ENCODE measurements around the gene NADK2.
"Not testable (repeated sequence)": the region's sequence is repeated elsewhere in the genome, so short reads cannot be mapped to it uniquely, and the experiment has no call there.

NADK2 gene, protein sequence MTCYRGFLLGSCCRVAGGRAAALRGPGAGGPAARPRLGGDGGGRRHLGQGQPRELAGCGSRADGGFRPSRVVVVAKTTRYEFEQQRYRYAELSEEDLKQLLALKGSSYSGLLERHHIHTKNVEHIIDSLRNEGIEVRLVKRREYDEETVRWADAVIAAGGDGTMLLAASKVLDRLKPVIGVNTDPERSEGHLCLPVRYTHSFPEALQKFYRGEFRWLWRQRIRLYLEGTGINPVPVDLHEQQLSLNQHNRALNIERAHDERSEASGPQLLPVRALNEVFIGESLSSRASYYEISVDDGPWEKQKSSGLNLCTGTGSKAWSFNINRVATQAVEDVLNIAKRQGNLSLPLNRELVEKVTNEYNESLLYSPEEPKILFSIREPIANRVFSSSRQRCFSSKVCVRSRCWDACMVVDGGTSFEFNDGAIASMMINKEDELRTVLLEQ

DNA sequence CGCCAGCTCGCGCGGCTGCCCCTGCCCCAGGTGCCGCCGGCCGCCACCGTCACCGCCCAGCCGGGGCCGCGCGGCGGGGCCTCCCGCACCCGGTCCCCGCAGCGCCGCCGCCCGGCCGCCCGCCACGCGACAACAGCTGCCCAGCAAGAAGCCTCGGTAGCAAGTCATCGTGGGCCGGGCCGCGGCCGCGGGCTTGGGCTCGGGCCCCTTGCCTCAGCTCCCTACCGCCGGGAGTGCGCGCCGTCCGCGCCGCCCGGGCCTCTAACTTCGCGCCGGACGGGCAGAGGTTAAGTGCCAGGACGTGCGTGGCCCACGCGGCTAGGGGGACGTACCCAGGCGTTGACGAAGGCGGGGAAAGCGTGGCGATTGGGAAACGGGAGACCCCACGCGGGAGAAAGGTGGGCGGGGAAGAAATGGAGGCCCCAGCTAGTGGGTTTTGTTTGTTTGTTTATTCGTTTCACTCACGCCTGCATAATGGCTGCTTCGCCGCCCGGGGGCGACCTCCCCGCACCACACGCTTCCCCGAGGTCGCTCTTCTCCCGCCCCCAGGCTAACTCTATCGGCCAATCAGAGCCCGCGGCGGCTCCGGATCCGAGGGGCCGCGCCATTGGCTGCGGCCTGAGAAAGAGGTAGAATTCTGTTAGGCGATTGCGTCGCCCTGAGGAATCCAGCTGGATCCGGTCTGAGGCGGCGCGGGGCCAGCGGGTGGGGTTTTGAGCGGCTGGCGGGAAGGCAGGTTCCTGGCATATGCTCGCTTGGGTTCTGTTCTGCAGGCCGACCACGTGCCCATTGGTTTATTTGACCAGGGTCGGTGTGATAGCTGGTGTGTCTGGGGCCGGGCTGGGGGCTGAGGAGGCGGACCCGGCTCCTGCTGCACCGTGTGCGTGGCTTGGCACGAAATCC, at the start of gene NADK2:
Gene NADK2 (minus strand): TSS at position 295 of the 903 bp plus-strand sequence. CDS start 127 bp downstream, at position 168.
- DNase-seq = peak; percentile 96

DNA sequence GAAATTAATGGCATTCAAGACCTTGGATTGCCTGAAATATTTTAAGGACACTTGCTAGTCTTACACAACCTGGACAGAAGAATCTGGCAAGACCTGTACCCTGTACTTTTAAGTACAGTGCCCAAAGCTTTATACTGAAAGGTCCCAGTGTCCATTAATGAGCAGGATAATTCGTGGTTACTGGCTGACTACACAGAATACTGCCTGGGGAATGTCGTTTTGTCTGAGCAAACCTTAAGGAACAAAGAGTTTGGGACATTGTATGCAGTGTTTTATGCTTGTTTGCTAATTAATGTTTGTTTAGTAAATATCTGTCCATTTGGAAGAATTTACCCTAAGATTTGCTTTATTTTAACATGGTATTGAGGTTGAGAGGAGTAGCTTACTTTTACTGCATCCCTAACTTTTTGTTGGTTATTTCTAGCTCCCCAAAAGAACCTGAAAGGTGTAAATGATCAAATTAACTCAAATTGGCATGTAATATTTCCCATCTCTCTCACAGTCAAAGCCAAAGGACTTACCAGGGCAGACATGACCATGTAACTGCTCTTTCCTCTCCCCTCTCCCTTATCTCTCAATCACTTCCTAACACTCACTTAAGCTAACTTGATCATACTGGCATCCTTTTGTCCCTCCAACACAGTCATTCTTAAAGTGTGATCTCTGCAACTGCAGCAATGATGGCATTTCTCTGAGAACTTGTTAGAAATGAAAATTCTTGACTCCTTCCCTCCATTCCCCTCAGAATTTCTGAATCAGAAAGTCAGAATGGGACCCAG, 44.3 kb upstream of the NADK2 start:
- no peak for DNase-seq

DNA sequence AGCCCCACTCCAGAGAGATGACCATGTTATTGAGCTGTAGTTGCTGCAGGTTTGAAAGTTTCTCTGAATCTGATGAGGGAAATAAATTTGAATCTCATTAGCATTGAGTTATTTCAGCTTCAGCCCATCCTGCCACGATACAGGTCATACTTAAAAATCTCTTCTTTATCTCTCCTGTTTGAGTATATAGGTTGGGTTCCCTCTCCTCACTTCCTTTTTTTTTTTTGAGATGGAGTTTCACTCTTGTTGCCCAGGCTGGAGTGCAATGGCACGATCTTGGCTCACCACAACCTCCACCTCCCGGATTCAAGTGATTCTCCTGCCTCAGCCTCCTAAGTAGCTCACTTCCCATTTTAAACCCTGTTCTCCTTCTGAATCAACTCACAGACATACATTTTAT, 42.0 kb upstream of the NADK2 start:
- not testable (repeated sequence) for DNase-seq

DNA sequence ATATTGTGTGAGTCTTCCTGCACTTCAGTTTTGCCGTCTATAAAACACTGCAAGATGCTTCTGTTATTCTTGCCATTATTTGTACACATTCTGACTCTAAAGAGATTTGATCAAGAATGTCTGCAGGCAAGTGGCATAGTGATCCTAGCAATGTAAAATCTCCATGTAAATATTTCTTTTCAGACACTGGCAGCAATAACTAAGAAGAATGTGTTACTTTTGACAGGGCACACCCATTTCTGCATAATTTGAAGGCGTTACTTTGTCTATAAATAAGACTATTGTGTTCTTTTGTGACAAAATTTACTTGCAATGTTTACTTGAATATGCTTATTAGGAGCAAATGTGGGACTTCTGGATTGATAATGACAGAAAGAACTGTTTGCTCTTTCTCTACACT, 39.9 kb upstream of the NADK2 start:
- DNase-seq = no peak

DNA sequence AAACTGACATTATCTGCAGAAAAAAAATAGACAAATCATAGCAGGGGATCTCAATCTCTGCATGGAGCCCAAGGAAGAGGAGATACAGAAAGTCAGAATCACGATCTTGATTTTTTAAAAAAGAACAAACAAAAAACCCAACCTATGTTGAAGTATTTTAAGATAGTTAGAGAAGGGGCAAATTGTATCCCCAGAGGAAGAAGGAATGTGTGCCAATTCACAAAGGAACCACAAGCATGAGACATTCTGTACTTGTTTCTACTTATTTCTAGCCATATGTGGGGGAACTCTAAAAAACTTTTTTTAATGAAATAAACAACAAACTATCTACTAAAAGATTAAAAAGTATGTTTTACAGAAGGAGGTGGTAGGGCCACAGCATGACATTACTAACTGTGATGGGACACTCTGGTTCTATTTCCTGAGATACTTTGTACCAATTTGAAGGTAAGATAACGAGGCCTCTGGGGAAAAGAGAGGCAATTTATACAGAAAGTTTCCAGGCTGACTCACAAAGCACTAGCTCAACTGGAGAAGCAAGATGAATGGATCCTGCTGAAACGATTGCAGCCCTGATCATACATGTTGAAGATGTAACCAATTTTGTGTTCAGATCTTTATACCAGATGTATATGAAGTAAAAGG, 37.5 kb upstream of the NADK2 start:
- no peak for DNase-seq

DNA sequence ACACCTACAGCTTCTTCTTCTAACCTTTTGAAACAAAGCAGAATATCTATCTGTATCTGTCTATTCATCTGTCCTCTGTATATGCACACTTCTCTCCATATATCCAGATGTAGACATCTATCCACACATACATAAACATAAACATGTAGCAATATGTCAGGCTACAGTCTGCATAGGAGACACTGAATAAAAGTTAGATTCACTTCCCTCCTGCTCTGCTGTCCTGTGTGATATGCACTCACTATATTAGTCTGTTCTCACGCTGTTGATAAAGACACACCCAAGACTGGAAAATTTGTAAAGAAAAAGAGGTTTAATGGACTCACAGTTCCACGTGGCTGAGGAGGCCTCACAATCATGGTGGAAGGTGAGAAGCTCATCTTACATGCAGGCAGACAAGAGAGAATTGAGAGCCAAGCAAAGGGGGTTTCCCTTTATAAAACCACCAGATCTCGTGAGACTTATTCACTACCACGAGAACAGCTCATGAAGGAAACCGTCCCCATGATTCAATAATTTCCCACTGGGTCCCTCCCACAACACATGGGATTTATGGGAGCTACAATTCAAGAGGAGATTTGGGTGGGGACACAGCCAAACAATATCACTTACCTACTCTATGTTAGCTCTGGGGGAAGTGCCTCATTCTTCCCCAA, 35.9 kb upstream of the NADK2 start:
- no peak for DNase-seq

DNA sequence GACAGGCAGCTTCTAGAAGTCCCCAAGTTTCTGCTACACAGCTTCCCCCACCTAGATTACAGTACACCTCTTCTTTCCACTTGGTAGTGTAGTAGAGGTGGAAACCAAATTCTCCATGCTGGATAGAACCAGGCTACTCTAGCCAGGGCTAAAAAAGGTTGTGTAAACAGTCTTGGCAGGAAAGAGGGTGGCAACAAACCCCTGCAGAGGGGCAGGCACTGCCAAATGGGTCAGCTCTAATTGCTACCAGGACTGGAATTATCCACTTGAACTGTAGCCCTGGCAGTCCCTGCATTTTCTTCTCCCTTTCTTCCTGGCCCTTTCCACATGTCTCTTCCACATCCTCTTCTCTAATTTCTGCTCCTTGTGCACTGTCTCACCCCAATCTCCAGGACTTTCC, 35.1 kb upstream of the NADK2 start:
- no peak for DNase-seq

DNA sequence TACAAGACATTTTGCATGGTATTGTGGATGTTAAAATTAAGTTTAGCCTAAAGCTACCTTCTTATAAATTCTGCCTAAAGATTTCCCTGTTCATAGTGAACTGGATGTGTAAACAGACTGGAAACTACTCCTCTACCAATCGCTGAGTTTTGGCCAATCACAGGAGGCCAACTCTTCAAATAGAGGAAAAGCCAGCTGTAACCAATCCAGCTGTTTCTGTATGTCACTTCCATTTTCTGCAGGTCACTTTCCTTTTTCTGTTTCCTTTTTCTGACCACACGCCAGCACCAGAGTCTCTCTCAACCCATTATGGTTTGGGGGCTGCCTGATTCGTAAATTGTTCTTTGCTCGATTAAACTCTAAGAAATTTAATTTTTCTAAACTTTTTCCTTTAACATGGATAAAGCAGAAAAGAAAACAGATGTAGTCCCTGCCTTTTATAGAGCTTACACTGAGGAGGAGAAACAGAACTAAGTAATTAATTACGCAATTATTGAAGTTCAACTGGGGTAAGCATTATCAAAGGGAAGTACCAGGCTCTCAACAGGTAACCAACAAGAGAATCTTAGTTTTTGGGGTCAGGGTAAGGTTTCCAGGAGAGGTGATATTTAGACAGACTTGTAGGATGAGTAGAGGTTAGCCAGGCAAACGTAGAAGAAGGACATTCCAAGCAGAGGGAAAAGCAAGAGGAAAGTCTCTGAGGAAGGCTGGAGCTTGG, 32.2 kb upstream of the NADK2 start:
- no peak for DNase-seq

DNA sequence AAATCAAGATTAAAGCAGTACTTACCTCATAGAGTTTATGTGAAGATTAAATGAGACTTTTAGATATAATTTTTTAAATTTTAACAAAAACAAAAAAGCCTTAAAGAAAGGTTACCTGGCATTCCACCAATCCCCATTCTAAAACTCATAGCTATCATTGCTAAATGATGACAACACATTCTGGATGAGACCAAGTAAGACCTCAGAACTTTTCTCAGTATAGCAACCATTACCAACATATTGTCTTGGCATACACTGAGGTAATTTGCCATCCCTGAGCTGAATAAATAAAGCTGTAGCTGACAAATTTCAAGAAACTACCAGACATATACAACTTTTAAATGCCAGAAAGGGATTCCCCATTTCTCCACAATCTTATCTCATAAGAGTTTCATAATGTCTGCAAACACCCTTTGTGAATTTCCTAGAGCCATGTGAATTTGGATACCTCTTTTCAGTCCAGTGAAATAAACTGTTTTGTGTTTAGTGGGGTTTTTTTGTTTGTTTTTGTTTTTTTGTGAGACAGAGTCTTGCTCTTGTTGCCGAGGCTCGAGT, 30.5 kb upstream of the NADK2 start:
- no peak for DNase-seq

DNA sequence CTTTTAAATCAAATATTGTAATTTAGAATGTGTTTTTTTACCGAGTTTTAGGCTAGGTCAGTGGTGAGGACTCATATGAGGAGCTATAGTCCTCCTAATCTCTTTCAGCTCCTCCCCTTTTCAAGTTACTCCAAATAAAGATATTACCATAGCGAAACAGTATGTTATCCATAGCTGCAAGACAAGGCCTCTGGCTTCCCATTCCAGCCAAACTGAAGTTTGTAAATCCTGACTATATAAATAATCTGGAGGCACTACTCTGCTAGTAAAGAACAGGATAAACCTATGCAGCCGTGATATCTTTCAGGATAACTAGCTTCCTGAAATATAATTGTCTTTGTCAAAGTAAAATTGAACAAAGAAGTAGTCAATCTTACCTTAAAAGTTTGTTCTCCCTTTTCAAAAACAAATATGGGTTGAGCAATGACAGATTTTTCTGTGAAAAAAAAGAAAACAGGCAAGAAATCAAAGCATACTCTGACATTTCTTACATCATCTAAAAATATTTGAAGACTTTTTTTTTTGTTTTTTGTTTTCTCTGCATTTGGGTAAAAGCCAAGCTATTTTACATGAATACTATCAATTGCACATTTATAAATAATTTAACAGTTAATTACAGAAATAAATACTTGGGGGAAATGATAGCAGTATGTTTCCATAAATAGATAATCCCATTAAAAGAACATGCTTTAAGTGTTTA, 29.3 kb upstream of the NADK2 start:
- DNase-seq = no peak

DNA sequence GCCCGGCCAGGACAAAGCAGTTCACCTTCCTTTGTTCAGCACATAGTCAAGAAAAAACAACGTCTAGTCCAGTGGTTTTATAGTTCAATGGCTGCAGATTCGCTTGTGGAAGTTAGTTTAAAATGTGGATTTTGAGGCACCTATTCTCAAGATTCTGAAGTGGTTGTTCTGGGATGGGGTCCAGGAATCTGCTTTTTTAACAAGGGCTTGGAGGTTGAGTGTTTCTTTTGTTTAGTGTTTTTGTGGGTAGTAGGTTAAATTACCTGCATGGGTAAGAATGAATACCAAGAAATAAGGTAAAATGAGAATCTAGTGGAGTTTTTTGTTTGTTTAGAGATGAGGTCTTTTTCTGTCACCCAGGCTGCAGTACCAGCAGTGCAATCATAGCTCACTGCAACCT, 28.4 kb upstream of the NADK2 start:
- no peak for DNase-seq

DNA sequence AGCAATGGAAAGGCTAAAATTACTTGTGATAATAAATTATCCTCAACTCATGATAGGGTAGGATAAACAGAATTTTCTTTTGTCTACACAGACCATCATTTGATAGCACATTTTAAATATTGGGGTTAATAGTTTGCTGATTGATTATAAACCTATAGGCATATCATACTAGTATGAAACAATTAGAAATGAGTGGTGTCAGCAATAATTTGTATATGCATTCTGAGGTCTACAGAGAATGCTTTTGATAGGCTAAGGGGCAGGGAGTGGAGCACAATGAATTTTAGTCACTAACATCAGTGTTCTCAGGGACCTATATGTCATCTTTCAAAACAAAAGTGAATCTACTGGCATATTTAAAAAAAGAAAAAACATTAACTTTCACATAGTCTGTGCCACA, 27.8 kb upstream of the NADK2 start:
- DNase-seq = no peak

DNA sequence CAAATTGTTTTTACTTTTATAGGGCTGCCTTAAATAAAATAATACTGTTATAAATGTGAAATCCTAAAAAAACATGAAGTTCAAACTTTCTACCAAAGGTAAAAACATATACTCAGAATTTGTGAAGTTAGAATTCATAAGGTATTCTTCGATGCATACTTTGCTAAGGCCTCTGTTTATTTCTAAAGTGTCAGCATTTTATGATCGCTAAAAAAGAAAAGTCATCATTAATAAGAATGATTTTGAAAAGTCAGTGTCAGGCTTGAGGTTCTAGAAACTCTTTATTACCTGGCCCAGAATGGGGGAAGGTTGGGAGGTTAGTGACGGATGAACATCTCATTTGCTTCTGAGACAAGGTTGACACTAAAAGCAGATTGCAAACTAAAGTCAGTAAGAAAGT, 26.2 kb upstream of the NADK2 start:
- no peak for DNase-seq

DNA sequence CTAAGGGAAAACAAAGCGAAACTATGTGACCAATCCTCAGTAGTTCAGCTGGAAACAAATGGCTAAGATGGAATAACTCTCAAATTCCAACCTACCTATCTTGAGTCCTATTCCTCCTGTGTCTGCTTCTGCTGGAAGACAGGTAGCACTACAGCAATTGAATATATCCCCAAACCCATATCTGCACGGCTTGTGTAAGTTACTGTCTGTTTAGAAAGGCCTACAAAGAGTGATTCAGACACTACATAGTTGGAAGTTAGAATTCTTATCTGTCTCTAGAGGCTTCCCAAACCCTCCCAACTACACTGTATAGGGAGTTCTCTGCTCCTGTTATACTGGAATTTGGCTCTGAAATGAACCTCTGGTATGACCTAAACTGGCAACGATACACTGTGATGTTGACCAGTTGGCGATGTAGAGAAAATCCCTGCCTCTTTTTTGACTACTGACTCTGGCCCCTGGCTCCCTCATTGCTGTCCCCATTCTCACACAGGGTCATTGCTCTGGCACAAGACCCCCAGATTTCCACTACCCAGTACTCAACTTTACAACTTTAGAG, 22.6 kb upstream of the NADK2 start:
- DNase-seq = no peak

DNA sequence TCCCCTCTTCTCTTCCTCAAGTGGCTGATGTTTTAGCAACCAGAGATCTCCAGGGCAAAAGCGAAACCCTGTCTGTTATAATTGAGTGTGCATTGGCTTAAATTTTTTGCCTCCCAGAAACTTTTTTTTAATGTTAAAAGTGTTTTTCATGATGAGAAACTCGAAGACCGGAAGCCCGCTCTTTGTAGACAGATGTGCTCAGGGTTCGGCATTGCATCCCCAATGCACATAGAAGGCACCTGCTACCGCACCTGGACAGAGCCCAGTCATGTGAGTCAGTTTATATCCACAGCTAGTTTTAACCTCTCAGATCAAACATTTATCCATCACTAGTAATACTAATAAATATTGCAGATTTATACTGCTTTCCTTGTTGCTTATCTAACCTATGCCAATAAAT, 19.5 kb upstream of the NADK2 start:
- no peak for DNase-seq

DNA sequence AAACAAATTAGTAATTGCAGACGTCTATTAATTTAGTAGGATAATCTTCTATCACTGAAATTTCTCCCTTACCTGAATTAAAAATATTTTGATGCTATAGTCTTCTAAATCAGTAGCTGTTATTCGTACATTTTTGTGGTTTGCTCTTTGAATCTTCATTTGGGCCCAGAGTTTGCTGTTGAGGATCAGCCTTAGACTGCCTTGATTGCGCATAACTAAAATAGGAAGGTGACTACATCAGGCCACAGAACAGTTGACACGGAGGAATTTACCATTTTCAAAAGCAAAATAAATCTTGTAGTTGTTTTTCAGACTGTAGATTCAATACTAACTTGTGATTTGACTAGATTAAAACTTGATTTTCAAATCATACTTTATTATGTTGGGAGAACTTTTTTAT, 11.8 kb upstream of the NADK2 start:
- no peak for DNase-seq

DNA sequence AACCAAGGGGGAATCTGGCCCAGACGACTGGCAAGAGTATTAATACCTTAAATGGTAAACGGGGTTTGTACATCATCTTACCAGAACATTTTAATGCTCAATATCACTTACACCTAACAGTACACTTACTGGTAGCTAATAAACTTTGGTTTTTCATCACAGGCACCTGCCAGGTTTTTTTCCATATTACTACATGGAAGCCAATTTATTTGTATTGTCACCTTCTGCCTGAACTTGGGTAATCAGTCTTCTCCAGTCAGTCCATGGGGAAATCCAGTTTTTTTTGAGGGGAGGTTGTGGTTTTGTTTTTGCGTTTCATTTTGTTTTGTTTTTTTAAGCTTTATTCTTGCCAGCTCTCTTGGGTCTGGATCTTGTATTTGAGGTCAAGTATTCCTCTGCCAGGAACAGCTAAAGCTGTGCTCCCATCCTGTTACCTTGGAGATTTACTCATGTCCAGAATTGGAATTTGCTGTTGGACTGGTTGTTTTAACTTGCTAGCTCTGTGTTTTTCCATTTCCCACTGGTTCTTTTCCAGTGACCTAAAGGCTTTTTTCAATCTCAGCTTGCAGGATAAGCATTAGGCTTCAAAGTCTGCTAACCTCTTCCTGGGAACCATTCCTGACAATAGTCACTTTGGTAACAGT, 11.1 kb upstream of the NADK2 start:
- no peak for DNase-seq

DNA sequence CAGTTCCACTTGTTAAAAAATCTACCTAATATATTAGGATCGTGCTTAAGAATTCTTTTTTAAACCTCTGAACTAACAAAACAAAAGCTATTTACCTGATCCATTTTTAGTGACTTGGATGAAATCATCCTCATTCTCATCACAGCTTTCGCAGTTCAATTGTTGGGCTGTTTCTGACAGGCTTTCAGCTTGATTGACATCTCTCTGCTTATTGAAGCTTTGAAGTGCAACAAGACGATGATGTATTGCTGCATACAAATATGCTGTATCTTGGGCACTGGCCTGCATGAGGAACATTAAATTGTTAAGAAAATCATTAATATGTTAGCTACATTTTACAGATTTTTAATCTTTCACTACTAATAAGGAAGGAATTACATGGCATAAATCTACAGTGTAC, 9.5 kb upstream of the NADK2 start:
- DNase-seq = no peak

DNA sequence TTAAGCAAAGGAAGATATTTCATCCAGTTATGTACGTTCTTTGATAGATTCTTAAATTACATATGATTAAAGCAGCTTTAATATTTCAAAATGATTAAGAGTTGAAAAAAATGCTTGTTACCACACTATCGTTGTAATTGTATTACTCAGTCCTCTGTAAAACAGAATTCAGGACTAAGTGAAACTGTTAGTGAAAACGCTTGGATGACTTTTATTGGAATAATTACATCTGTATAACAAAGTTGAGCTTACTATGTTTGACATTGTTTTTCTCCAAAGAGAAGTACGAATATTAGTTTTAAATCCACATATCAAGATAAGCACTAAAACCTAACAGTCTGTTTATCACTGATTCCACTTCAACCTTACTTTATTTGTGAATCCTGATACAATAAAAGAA, 8.7 kb upstream of the NADK2 start:
- no peak for DNase-seq
